Measurements from ENCODE around the gene LIG4. TPM values are rescaled to one million over a fixed set of nuclear protein-coding genes. Genes with fewer than 3 reads are reported as not detected.
A peak's percentile ranks its signal among the peaks of the same experiment; 100 is the strongest.

The LIG4 gene
- total RNA-seq (2012; rRNA removed) (7.2 and 11.7 TPM in 2 replicates), polyA plus RNA-seq (2012; rRNA removed) (3.5 and 5.0 TPM in 2 replicates), Bru-seq, nascent RNA (percentile 62 among the genes with signal in this experiment), BruChase-seq, experiment 1, labeled RNA remaining after a 6-hour chase (percentile 76 among the genes with signal in this experiment), BruChase-seq, experiment 2, labeled RNA remaining after a 2-hour chase (percentile 89 among the genes with signal in this experiment)
- 0.42 and 0.71 TPM in 2 replicates for polyA plus RNA-seq (2012; cell fraction: cytosol; rRNA removed)
- polyA plus RNA-seq (2012; cell fraction: nucleus; rRNA removed; ENCODE audit: low replicate concordance): 0.50 and 5.8 TPM in 2 replicates
- long read RNA-seq, full-length matches to known transcripts: 12 of 19 reads
- long read RNA-seq, partial matches to known transcripts: 0 of 19 reads
- long read RNA-seq, other reads (novel, unspliced or antisense): 7 of 19 reads

GRCh38 chr13:108215436-108215835, at the start of gene LIG4:
TSS of gene LIG4 (minus strand) at chr13:108215536. CDS start at chr13:108211268, 4,268 bp downstream.
- Histone ChIP-seq H3K56ac (ENCODE audit: extremely low read depth, insufficient read depth, low read length) (peak within 1 kb of the TSS; percentile 76), H4K5ac (ENCODE audit: low read depth, low read length) (peak within 1 kb of the TSS; percentile 69; the same call in 1 of the 2 replicates), H3K14ac (replicated peaks; ENCODE audit: low read depth, low read length) (peak within 1 kb of the TSS; percentile 93), H2AK9ac (replicated peaks; ENCODE audit: low read depth, low read length, poor library complexity) (peak within 1 kb of the TSS; percentile 74), H3K9ac (ENCODE audit: low read depth, low read length) (peak within 1 kb of the TSS; percentile 90), H2BK20ac (ENCODE audit: low read depth, low read length) (no peak within 1 kb of the TSS), H3K36me3 (ENCODE audit: control insufficient read depth, insufficient read depth, low read length) (0 out of 2 replicates have a peak, but pooled peaks cover 1% of the 10 kb centered on the region), H3K9me1 (ENCODE audit: insufficient read depth, low read length) (0 out of 2 replicates have a peak, but pooled peaks cover 9% of the 10 kb centered on the region), H3K4me2 (ENCODE audit: low read depth, low read length) (peak within 1 kb of the TSS; percentile 99), H3K4me1 (ENCODE audit: control insufficient read depth, insufficient read depth, low read length) (peaks cover 8% of the 10 kb centered on the region), H3K9me3 (ENCODE audit: control insufficient read depth, insufficient read depth, low read length) (no peaks in the 10 kb centered on the region), H4K8ac (ENCODE audit: low read depth in 2 of 2, low read length in 2 of 2) (peak within 1 kb of the TSS; percentile 86 to 97), H3K27me3 (ENCODE audit: control insufficient read depth, insufficient read depth, low read length) (no peaks in the 10 kb centered on the region), H3K4me3 (ENCODE audit: insufficient read depth, low read depth, low read length) (peak within 1 kb of the TSS; percentile 46), H2AK5ac (ENCODE audit: low read depth, low read length) (peak within 1 kb of the TSS; percentile 46; the same call in 1 of the 2 replicates), H3K27ac (ENCODE audit: insufficient read depth, low read length) (peak within 1 kb of the TSS; percentile 75), H2AFZ (replicated peaks; ENCODE audit: low read length, poor library complexity) (peak within 1 kb of the TSS; percentile 90), H4K20me1 (ENCODE audit: insufficient read depth, low read length) (peaks cover 3% of the 10 kb centered on the region; the same call in 1 of the 2 replicates), H3K4ac (ENCODE audit: low read depth, low read length) (peak within 1 kb of the TSS; percentile 80), H2BK5ac (ENCODE audit: low read depth, low read length, poor library complexity, severe bottlenecking) (peak within 1 kb of the TSS; percentile 35), H4K91ac (ENCODE audit: insufficient read depth, low read depth, low read length) (peak within 1 kb of the TSS; percentile 45; the same call in 1 of the 2 replicates), H2BK120ac (ENCODE audit: low read depth, low read length) (peak within 1 kb of the TSS; percentile 56), H2BK15ac (ENCODE audit: low read depth, low read length) (no peak within 1 kb of the TSS), H3K23ac (ENCODE audit: low read depth, low read length) (peak within 1 kb of the TSS; percentile 67), H3K79me1 (ENCODE audit: low read depth in 1 of 2, low read length in 2 of 2) (peaks cover 21 to 45% of the 10 kb centered on the region in 2 experiments), H3K18ac (ENCODE audit: low read depth, low read length) (peak within 1 kb of the TSS; percentile 11; the same call in 1 of the 2 replicates)
- intact Hi-C loops (cut with micrococcal nuclease) (no loop called here), in situ Hi-C loops (cut with MboI; ENCODE audit: low sequenced_read_pairs) (no loop called here), dilution Hi-C loops (cut with HindIII; ENCODE audit: low sequenced_read_pairs, unreplicated experiment) (no loop called here)
- ChIA-PET POLR2A (ENCODE audit: unreplicated experiment) (interaction anchor here (1.0 kb wide), 1 partner anchor 9 kb away, joined by 3 read pairs; no protein-coding TSS in a partner anchor), CTCF (no interaction called here)
- ATAC-seq (ENCODE audit: low read depth) (peak; percentile 81), DNase-seq (peak; percentile 92)
- peak; percentile 48; the same call in 1 of the 2 replicates for TF ChIP-seq MXI1 (IDR thresholded peaks at IDR 0.05; ENCODE audit: borderline replicate concordance, low read depth, low read length)
- TF ChIP-seq SMC3 (IDR thresholded peaks at IDR 0.05; ENCODE audit: low read depth, low read length): no peak
- TF ChIP-seq MAZ (IDR thresholded peaks at IDR 0.05; ENCODE audit: borderline replicate concordance, low read depth, low read length): peak; percentile 82; the same call in 1 of the 2 replicates
- BruUV-seq (replicated peaks): no TSS peak
- 0% methylated on average over 4 of the region's 26 CpGs; no CpG with 5 or more reads in 1 of the 2 experiments for WGBS, 2 experiments (ENCODE audit: extremely low coverage in 2 of 2, insufficient read length in 1 of 2)
